Nephron (organoid): ENCODE results near the gene SPTA1.

ENCODE experiments used
- H3K27ac Mint-ChIP-seq, 3 experiments: 2 replicates each; pipeline ENCODE4 v1.8.0; 2020; ENCODE audit warnings: mixed read lengths in 3 of 3, mild to moderate bottlenecking in 2 of 3, moderate library complexity in 1 of 3
- H3K27me3 Mint-ChIP-seq: 2 replicates; pipeline ENCODE4 v1.8.0; 2021; ENCODE audit warnings: low read depth, mild to moderate bottlenecking, moderate library complexity, mixed read lengths
- H3K36me3 Mint-ChIP-seq: 2 replicates; pipeline ENCODE4 v1.8.0; 2020; ENCODE audit warnings: low read depth, mixed read lengths
- H3K4me1 Mint-ChIP-seq: 2 replicates; pipeline ENCODE4 v1.8.0; 2020; ENCODE audit warnings: mixed read lengths
- H3K4me3 Mint-ChIP-seq, 3 experiments: 2 replicates each; pipeline ENCODE4 v1.8.0; 2020; ENCODE audit warnings: mild to moderate bottlenecking in 3 of 3, mixed read lengths in 3 of 3, moderate library complexity in 2 of 3
- H3K9me3 Mint-ChIP-seq: 2 replicates; pipeline ENCODE4 v1.8.0; 2020; ENCODE audit warnings: mixed read lengths
- CTCF ChIP-seq, 3 experiments: fragments of 200-600 bp; sonication (generic); IDR thresholded peaks; one replicate each; pipeline ENCODE4 v1.5.0; 2021; ENCODE audit warnings: antibody characterized with exemption in 3 of 3; ENCODE audit not compliant: unreplicated experiment in 3 of 3

Gene SPTA1

GRCh38 chr1:158686111-158687009 is at the start of gene SPTA1:
Gene SPTA1 (minus strand): TSS chr1:158686715. CDS start chr1:158686517, 198 bp downstream.
- Mint-ChIP-seq H3K4me1 (no peaks in the 10 kb centered on the region), H3K36me3 (no peaks in the 10 kb centered on the region), H3K4me3 (no peak within 1 kb of the TSS), H3K27me3 (no peaks in the 10 kb centered on the region), H3K9me3 (no peaks in the 10 kb centered on the region), H3K27ac (no peak within 1 kb of the TSS)
- no peak for TF ChIP-seq CTCF (IDR thresholded peaks at IDR 0.05; ENCODE audit: unreplicated experiment in 3 of 3)

GRCh38 chr1:158735848-158736247 is 49.3 kb upstream of the SPTA1 start:
- H3K36me3 Mint-ChIP-seq = no peaks in the 10 kb centered on the region
- no peaks in the 10 kb centered on the region for H3K9me3 Mint-ChIP-seq
- no peak for TF ChIP-seq CTCF (IDR thresholded peaks at IDR 0.05; ENCODE audit: unreplicated experiment in 3 of 3)
- H3K27ac Mint-ChIP-seq = no peak overlapping the region
- no peaks in the 10 kb centered on the region for H3K27me3 Mint-ChIP-seq
- no peak overlapping the region for H3K4me3 Mint-ChIP-seq
- no peaks in the 10 kb centered on the region for H3K4me1 Mint-ChIP-seq

- Mint-ChIP-seq H3K9me3 (no peaks in the 10 kb centered on the region), H3K36me3 (no peaks in the 10 kb centered on the region), H3K4me1 (no peaks in the 10 kb centered on the region), H3K4me3 (no peak overlapping the region), H3K27ac (no peak overlapping the region), H3K27me3 (no peaks in the 10 kb centered on the region)
- TF ChIP-seq CTCF (IDR thresholded peaks at IDR 0.05; ENCODE audit: unreplicated experiment in 3 of 3) = no peak
Observed at GRCh38 chr1:158732524-158732923, 46.0 kb upstream of the SPTA1 start.

- no peak overlapping the region for H3K4me3 Mint-ChIP-seq
- no peak overlapping the region for H3K27ac Mint-ChIP-seq
- no peaks in the 10 kb centered on the region for H3K36me3 Mint-ChIP-seq
- H3K9me3 Mint-ChIP-seq = no peaks in the 10 kb centered on the region
- H3K27me3 Mint-ChIP-seq = no peaks in the 10 kb centered on the region
- no peak for TF ChIP-seq CTCF (IDR thresholded peaks at IDR 0.05; ENCODE audit: unreplicated experiment in 3 of 3)
- no peaks in the 10 kb centered on the region for H3K4me1 Mint-ChIP-seq
Observed at GRCh38 chr1:158731707-158732106, 45.2 kb upstream of the SPTA1 start.

GRCh38 chr1:158730453-158730852 is 43.9 kb upstream of the SPTA1 start:
- no peak overlapping the region for H3K4me3 Mint-ChIP-seq
- H3K36me3 Mint-ChIP-seq = no peaks in the 10 kb centered on the region
- no peaks in the 10 kb centered on the region for H3K4me1 Mint-ChIP-seq
- TF ChIP-seq CTCF (IDR thresholded peaks at IDR 0.05; ENCODE audit: unreplicated experiment in 3 of 3) = no peak
- H3K27me3 Mint-ChIP-seq = no peaks in the 10 kb centered on the region
- H3K9me3 Mint-ChIP-seq = no peaks in the 10 kb centered on the region
- no peak overlapping the region for H3K27ac Mint-ChIP-seq
